BLaER1 treated with 17β-estradiol and CSF1 and Interleukin-3, amounts not matched to agents 10 nM and 100 nM (cell line): Measurements from ENCODE around the gene C5orf15.

ENCODE experiments used
- H3K27ac ChIP-seq, 11 experiments: shearing (Covaris generic); formaldehyde crosslinking; 2 replicates each; pipeline ENCODE4 v1.8.1; 2022
- H3K27me3 ChIP-seq, 11 experiments: shearing (Covaris generic); formaldehyde crosslinking; 2 replicates each; pipeline ENCODE4 v1.8.1; 2022
- H3K36me3 ChIP-seq, 11 experiments: shearing (Covaris generic); formaldehyde crosslinking; 2 replicates each; pipeline ENCODE4 v1.8.1; 2022
- H3K4me1 ChIP-seq, 10 experiments: shearing (Covaris generic); formaldehyde crosslinking; 2 replicates each; pipeline ENCODE4 v1.8.1; 2022
- H3K4me2 ChIP-seq, 11 experiments: shearing (Covaris generic); formaldehyde crosslinking; 2 replicates each; pipeline ENCODE4 v1.8.1; 2022
- H3K4me3 ChIP-seq, 10 experiments: shearing (Covaris generic); formaldehyde crosslinking; 2 replicates each; pipeline ENCODE4 v1.8.1; 2022
- H3K9ac ChIP-seq, 11 experiments: shearing (Covaris generic); formaldehyde crosslinking; 2 replicates each; pipeline ENCODE4 v1.8.1; 2022
- H3K9me3 ChIP-seq, 11 experiments: shearing (Covaris generic); formaldehyde crosslinking; replicated peaks in 1 of 11; 2 replicates each; pipeline ENCODE4 v1.8.1; 2022
- H4K20me1 ChIP-seq, 11 experiments: shearing (Covaris generic); formaldehyde crosslinking; 2 replicates each; pipeline ENCODE4 v1.8.1; 2022
- Cebpa-rat ChIP-seq, 11 experiments: shearing (Covaris generic); IDR thresholded peaks; 2 replicates each; pipeline ENCODE4 v1.8.1; 2022

C5orf15 gene

DNA sequence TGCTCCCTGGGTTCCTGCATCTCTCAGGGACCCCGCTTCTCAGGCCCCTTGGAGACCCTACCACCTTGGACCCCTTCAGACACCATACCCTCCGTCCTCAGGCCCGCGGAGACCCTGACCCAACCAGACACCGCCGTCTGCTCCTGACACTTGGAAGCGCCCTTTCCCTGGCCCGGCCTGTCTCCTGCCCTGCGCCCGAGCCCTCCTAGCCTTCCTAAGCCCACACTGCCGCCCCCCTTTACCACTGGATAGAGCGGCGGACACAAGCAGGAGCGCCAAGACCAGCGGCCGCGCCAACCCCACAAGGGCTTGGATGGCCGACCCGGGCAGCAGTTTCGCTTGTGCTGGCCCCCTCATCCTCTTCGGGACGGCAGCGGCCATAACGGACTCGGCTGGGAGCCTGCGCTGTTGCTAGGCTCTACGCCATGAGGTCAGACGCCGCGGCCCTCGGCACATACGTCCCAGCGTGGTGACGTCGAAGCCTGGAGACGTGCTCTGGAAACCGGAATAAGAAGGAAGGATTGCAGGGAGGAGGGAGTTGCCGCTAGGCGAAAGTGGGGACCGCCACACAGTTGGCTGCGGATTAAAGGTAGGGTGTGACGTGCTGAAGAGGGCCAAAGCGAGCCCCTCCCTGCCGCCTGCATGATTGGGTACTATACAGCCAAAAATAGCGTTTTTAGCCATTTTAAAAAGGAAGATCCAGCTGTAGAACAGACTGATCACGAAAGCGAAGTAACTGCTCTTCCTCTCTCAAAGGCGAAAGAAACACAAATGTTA is at the start of gene C5orf15:
Gene C5orf15 (minus strand): TSS at position 422 of the 777 bp plus-strand sequence. CDS start 41 bp downstream, at position 381.
- H3K4me1 ChIP-seq, result peaks cover 30 to 52% (median 40%) of the 10 kb centered on the region in 10 experiments
- H3K27me3 ChIP-seq, result no peaks in the 10 kb centered on the region
- TF ChIP-seq Cebpa-rat (IDR thresholded peaks at IDR 0.05), result no peak
- peaks cover 0 to 41% (median 7%) of the 10 kb centered on the region in 11 experiments; a peak in 10 of 22 replicates for H4K20me1 ChIP-seq
- peak within 1 kb of the TSS; percentile 79 to 89 (median 87) for H3K27ac ChIP-seq
- peak within 1 kb of the TSS; percentile 87 to 96 (median 92) for H3K9ac ChIP-seq
- peaks cover 0 to 10% (median 6%) of the 10 kb centered on the region in 11 experiments; a peak in 7 of 22 replicates for H3K9me3 ChIP-seq
- peak within 1 kb of the TSS; percentile 76 to 97 (median 93) for H3K4me2 ChIP-seq
- peak within 1 kb of the TSS; percentile 74 to 97 (median 92) for H3K4me3 ChIP-seq
- peaks cover 27 to 56% (median 36%) of the 10 kb centered on the region in 11 experiments for H3K36me3 ChIP-seq

DNA sequence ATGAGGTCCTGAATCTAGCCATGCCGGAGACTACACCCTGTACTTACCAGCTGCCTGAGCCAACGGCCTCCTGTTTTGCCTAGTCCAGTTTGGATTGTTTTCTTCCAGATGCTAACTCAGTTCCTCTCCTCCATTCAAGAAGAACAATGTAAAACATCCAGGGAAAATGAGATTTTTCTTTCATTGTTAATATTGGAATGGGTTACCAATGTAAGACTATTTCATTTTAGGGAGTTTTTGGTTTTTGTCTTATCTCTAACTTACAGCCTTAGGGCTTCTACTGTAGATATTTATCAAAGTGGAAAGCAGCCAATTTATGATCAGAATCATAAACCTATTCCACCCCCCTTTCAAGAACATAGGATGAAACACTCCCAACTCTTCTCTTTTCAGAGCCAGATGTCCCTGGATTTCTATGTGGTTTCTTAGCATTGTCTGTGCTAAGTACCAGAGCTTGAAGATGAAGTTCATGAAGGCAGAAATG is 39.9 kb upstream of the C5orf15 start:
- Histone ChIP-seq H3K9me3 (peaks cover 0 to 3% (median 0%) of the 10 kb centered on the region in 11 experiments; a peak in 2 of 22 replicates), H3K36me3 (peaks cover 0 to 2% (median 0%) of the 10 kb centered on the region in 11 experiments; a peak in 2 of 22 replicates), H3K27ac (no peak overlapping the region), H3K4me2 (no peak overlapping the region), H3K9ac (no peak overlapping the region), H4K20me1 (peaks cover under 1 to 9% (median 2%) of the 10 kb centered on the region in 11 experiments; a peak in 14 of 22 replicates), H3K4me3 (no peak overlapping the region), H3K4me1 (peaks cover 22 to 29% (median 24%) of the 10 kb centered on the region in 10 experiments), H3K27me3 (no peaks in the 10 kb centered on the region)
- no peak for TF ChIP-seq Cebpa-rat (IDR thresholded peaks at IDR 0.05)

DNA sequence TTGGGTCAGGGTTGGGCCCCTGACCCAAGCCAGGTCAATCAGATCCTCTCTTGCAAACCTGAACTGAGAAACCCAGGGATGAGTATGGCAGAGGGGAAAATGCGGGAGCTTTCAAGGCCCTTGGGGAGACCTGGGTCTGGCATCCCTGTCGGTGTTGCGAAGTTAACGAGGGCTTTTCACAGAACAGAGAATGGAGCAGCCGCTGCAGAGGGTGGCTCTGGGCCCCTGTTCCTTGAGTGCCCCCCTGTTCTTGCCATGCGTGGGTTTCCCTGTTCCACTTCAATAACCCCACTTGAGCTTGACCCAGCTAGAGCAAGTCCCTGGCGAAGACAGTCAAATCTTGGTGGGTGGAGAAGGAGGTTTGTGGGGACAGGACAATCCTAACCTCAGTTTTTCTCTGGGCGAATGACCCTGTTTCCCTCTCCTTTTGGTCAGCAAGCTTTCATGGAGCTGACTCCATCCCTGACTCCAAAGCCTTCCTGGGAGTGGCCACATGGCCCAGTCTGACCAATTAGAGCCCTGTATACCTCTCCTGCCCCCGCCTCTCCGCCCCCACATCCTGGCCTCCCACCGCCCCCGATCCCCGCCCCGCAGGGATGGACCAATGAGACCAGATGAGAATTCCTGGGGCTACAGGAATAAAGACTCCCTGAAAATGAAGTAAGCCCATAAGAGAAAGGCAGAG is 39.3 kb upstream of the C5orf15 start:
- H3K27ac ChIP-seq, result no peak overlapping the region
- H3K9me3 ChIP-seq, result peaks cover 0 to 3% (median 0%) of the 10 kb centered on the region in 11 experiments; a peak in 2 of 22 replicates
- H3K4me2 ChIP-seq, result peak overlapping the region in 10 of 11 experiments; percentile 24 to 100 (median 98); a peak in 17 of 22 replicates
- TF ChIP-seq Cebpa-rat (IDR thresholded peaks at IDR 0.05), result no peak
- no peak overlapping the region for H3K9ac ChIP-seq
- peaks cover 7 to 14% (median 7%) of the 10 kb centered on the region in 11 experiments; a peak in 18 of 22 replicates for H4K20me1 ChIP-seq
- peaks cover 0 to 6% (median under 1%) of the 10 kb centered on the region in 11 experiments; a peak in 6 of 22 replicates for H3K36me3 ChIP-seq
- no peaks in the 10 kb centered on the region for H3K27me3 ChIP-seq
- no peak overlapping the region for H3K4me3 ChIP-seq
- peaks cover 27 to 35% (median 29%) of the 10 kb centered on the region in 10 experiments for H3K4me1 ChIP-seq

DNA sequence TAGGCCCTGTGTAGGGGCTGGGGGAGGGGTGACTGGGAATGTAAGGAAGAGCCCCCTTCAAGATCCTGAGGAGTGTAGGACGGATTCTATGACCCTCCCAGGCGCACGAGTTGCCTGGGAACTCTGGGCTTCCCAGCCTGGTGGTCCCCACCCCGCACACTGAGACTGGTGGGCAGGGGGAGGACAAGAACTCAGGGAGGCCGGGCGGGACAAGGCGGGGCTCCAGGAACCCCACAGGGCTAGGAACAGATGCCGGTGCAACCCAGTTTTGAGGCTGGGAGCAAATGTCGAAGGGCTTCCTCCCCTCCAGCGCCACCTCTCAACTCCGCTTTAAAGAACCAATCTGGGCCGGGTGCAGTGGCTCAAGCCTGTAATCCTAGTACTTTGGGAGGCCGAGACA is 37.7 kb upstream of the C5orf15 start:
- Histone ChIP-seq H3K27ac (peak overlapping the region; percentile 91 to 100 (median 99)), H4K20me1 (peaks cover 23 to 30% (median 23%) of the 10 kb centered on the region in 11 experiments), H3K4me1 (peaks cover 44 to 51% (median 45%) of the 10 kb centered on the region in 10 experiments), H3K27me3 (no peaks in the 10 kb centered on the region), H3K9ac (peak overlapping the region; percentile 94 to 100 (median 99)), H3K36me3 (peaks cover 13 to 20% (median 16%) of the 10 kb centered on the region in 11 experiments; a peak in 21 of 22 replicates), H3K9me3 (no peaks in the 10 kb centered on the region), H3K4me3 (peak overlapping the region; percentile 78 to 97 (median 88)), H3K4me2 (peak overlapping the region; percentile 97 to 100 (median 99))
- no peak for TF ChIP-seq Cebpa-rat (IDR thresholded peaks at IDR 0.05)

DNA sequence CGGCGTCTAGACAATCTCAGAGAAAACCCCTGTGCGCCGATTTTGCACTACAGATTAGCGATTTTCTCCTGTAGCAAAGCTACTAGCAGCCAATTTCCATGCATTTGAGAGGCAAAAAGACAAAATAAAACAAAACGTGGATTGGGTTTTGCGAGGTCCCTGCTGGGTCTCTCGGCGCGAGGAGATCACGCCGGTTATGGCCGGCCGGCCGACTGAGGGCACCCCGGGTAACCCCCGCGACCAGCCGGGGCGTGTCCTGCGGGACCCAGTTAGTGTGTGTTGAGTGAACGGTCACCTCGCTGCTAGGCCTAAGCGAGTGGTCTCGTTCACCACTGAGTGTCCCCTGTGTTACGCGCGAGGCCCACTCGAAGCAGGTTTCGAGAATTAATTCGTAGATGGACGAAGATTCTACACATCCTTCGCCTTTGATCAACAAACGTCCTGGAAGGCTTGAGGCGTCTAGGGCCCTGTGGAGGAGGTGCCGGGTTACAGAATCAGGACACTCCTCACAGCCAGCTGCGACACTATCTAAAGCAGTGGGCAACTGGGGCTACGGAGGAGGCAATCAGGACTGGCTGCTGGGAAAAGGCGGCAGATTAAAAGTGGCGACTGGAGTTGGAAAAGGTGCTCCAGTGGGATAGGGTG is 37.1 kb upstream of the C5orf15 start:
- Histone ChIP-seq H3K4me2 (peak overlapping the region; percentile 97 to 100 (median 99)), H3K9ac (peak overlapping the region; percentile 94 to 100 (median 99)), H3K9me3 (no peaks in the 10 kb centered on the region), H3K36me3 (peaks cover 19 to 26% (median 22%) of the 10 kb centered on the region in 11 experiments; a peak in 21 of 22 replicates), H3K27ac (peak overlapping the region; percentile 91 to 100 (median 99)), H3K27me3 (no peaks in the 10 kb centered on the region), H4K20me1 (peaks cover 28 to 36% (median 29%) of the 10 kb centered on the region in 11 experiments), H3K4me1 (peaks cover 49 to 56% (median 51%) of the 10 kb centered on the region in 10 experiments), H3K4me3 (peak overlapping the region; percentile 78 to 97 (median 88))
- TF ChIP-seq Cebpa-rat (IDR thresholded peaks at IDR 0.05), result no peak

DNA sequence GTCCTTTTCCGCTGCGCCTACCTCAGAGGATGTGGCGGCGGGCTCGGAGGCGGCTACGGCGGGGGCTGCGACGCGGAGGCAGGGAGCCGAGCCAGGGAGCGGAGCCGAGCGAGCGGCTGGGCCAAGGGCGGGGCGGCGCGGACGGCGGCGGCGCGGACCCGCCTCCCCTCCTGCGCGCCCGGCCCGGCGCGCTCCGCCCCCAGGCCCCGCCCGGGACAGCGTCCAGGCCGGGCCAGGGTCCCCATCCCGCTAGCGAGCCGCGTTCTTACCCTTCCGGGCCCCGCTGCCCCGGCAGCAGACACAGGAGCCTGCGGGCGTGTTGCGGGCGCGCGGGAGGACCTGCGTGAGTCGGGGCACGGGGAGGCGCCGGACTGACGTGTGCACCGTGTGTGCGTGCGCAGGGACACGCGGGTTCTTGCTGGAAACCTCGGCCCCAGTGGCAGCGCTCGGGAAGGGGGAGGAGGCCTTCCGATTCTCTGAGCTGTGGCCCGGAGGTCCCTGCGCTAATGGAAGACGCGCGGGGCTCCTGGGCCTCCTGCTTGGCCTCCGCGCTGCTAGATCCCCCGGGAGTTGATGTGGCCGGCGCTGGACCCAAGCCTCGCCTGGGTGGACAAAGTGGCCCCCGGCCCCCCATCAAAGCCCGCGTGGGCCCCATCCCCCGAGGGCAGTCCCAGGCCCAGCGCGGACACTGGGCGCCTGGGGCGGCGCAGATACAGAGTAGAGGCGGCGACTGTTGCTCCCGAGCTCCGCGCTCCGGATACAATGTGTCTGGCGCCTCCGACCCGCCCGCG is 36.4 kb upstream of the C5orf15 start, which contains the start of gene VDAC1:
Gene VDAC1 (minus strand): TSS at position 350 of the 791 bp plus-strand sequence. CDS start 11,963 bp downstream, outside the sequence.
- TF ChIP-seq Cebpa-rat (IDR thresholded peaks at IDR 0.05), result no peak
- peaks cover 26 to 33% (median 27%) of the 10 kb centered on the region in 11 experiments; a peak in 21 of 22 replicates for H3K36me3 ChIP-seq
- peak within 1 kb of the TSS; percentile 91 to 100 (median 99) for H3K27ac ChIP-seq
- H4K20me1 ChIP-seq, result peaks cover 36 to 43% (median 36%) of the 10 kb centered on the region in 11 experiments
- peak within 1 kb of the TSS; percentile 94 to 100 (median 99) for H3K9ac ChIP-seq
- peak within 1 kb of the TSS; percentile 78 to 97 (median 88) for H3K4me3 ChIP-seq
- H3K27me3 ChIP-seq, result no peaks in the 10 kb centered on the region
- H3K4me1 ChIP-seq, result peaks cover 56 to 64% (median 58%) of the 10 kb centered on the region in 10 experiments
- no peaks in the 10 kb centered on the region for H3K9me3 ChIP-seq
- peak within 1 kb of the TSS; percentile 97 to 100 (median 99) for H3K4me2 ChIP-seq

DNA sequence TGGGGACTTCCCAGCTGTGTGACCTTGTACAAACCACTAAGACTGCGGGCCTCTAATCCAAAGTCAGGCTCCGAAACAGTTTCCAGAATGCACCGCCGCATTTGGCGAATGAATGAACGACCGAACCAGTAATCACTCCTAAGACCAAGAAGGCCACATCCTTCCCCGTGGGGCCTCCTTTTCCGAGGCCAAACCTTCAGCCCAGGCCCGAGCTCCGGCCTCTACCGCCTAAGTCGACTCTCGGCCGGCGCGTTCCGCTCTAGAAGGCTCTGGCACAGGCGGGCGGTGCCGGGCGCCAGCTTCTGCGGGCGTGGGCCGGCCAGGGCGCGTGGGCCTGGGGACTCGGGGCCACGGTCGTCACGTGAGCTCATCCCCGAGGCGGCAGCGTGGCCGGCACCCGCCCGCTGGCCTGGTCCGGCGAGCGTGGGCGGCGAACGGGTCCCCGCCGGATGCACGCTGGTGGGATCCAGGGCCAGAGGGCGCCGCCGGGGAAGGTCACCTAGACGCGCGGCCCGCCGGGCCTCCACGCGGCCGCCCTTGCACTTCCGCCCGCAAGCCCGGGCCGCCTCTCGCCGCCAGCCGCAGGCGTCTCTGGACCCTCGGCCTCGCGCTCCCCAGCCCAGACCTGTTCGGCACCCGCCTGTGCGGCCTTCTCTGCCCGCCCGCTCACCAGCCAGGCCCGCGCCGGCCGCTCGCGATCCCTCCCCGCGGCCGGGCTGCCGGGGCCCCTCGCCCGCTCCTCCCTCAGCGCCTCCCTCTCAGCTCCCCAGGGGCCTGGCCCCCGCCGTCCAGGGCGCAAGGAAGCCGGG is 35.6 kb upstream of the C5orf15 start:
- TF ChIP-seq Cebpa-rat (IDR thresholded peaks at IDR 0.05), result no peak
- H3K4me2 ChIP-seq, result peak overlapping the region; percentile 97 to 100 (median 99)
- H3K27ac ChIP-seq, result peak overlapping the region; percentile 91 to 100 (median 99)
- H3K9me3 ChIP-seq, result no peaks in the 10 kb centered on the region
- no peaks in the 10 kb centered on the region for H3K27me3 ChIP-seq
- H3K36me3 ChIP-seq, result peaks cover 26 to 40% (median 29%) of the 10 kb centered on the region in 11 experiments; a peak in 21 of 22 replicates
- peaks cover 64 to 72% (median 66%) of the 10 kb centered on the region in 10 experiments for H3K4me1 ChIP-seq
- H3K4me3 ChIP-seq, result peak overlapping the region; percentile 78 to 97 (median 88)
- peaks cover 44 to 51% (median 44%) of the 10 kb centered on the region in 11 experiments for H4K20me1 ChIP-seq
- peak overlapping the region; percentile 94 to 100 (median 99) for H3K9ac ChIP-seq
